ENCODE results near the gene BID.

BID gene

DNA sequence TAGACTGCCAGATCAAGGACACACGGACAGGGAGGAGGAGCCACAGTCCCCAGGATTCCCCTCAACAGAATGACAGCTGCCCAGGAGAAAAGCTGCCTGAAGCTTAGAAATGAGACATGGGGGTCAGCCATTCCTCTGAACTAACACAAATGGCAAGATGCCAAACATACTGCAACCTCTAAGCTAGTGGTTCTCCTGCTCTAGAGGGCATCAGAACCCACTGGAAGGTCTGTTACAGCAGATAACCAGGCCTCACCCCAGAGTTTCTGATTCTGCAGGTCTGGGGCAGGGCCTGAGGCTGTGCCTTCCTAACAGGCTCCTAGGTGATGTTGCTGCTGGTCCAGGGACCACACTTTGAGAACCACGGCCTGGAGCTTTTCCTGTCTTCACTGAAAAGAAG is 28.6 kb upstream of the BID start:
- no peak for DNase-seq

DNA sequence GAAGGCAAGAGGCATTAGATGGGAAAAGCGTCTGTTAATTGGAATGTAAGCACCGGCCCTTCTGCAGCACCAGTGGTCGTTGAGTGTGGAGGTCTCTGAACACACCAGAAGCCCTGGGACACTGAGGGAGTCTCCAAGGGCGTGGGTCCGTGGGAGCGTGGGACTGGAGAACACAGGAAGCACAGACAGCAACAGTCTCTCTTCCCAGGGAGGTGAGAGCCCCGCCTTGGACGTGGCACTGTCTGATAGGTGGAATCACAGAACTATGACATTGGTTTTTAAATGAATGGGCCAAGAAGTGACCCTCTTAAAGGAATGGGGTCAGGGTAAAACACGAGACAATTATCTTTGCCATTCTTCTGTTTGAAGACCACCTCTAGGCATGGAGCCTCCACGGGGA is 28.1 kb upstream of the BID start:
- no peak for DNase-seq

DNA sequence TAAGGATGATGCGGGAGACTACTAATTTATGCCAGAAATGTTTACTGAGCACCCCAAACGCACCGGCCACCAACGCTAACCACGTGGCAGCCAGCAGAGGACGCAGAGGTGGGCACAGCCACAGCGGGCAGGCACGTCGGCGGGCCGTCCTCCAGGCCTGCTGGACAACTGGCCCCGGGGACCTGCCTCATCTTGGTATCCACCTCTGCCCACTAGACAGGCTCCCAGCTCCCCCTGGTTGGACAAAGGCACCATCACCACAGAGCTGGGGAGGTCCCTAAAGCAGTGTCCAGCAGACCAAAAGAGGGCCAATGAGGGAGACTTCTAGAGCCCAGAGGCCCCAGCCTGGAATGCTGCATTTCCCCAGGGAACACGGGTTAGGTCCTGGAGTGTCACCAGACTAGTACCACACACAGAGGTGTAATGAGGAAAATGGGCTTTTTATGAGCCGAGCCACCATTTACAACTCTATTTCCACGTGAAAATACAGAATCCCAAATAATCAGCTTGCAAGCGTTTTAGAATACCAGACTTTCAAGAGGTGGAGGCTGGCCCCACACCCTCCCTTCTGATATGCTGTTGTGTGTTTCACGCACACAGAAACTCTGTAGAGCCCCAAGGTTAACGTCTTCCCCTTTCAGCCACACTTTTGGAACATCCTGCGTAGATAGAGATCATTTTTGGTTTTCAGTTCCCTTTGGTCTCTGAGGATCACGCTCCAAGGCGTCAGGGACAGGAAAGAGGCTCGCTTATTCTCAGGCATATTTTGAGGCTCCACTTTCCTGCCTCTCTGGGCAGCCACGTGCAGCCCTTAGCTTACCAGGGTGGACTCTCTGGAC is 23.7 kb upstream of the BID start:
- DNase-seq, result peak; percentile 57 to 70

DNA sequence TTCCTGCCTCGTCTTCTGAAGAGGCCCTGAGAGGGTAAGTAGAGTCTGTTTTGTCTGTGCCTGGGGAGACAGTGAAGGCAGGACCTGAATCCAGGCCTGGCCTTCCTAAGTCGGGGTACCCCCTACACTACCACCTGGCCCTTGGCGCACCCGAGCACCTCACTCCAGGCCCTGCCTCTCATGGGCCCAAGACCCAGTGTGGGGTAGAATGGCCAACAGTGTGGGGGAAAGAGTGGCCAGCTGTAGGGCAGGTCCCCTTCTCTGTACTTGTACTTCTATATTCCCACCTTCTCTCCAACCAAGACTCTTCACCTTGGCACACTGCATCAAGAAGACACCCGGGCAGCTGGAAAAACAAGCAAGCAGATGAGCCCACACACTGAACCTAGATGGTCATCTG is 22.4 kb upstream of the BID start:
- DNase-seq, result no peak

DNA sequence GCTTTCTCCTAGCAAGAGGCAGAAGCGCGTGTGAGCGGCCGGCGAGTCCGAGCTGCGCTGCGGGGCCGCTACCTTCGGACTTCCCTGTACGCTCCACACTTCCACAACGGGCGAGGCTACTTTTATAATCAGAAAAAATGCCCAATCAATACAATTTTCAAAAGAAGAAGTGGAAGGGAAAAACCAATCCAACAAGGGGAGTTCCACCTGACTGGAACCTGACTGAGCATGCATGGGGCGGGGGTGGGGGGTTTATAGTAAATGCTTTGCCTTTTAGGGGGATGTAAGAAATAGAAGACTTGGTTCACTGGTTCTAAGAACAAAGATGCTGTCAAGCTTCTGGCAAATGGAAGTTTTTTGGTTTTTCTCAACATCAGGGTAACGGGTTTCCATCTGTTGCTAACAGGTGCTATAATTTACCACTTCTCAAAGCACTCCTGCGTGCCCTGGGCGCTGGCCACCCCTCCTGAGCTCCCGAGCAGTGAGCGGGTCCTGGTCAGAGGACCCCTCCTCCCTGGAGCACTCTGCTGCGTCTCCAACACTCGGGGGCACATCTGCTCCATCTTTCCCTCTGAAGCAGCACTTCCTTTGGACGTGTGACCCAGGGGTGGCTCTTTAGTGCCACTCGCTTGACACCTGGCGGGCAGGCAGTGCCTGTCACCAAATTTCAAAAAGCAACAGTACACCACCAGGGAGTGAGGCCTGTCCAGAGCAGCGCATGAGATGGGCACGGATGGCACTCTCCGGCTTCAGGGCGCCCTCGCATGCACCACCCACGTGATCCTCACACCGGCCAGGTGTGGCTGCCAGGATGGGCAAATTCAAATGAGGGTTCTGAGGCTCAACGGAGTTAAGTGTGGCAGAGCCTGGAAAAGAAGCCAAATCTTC is 21.6 kb upstream of the BID start:
- no peak for DNase-seq

DNA sequence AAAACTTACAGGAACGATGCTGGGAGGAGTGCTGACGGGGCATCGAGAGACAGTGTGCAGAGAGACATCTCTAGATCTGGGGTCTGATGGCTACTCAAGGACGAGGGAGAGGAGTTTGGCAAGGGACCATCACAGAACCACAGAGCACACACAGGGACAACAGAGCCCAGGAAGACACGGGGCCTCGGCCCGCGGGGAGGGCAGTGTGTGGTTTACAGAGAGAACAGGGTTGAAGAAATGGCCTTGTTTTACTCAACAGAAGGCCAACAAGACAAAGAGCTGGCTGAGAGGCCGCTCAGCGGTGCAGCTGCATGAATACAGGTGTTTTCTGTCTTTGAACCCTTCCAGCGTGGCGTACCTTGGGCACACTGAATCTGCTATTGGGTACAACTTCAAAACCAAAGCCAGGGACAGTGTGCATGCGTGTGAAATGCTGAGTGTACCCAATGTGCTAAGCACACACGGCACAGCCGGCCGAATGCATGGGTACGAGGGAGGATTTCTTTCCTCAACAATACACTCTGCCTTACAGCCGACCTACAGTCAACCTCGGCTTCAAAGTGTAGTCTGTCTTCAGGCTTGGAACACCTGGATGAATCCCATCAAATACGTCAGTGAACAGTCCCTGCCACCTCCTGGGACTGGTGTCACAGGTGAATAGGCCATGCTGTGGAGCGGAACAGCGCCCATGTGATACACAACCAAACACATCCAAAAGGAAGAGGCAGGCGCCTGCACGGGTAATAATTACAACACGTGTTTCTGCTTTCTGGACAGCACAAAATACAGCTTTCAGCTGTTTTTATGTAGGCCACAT is 20.7 kb upstream of the BID start:
- DNase-seq, result no peak

DNA sequence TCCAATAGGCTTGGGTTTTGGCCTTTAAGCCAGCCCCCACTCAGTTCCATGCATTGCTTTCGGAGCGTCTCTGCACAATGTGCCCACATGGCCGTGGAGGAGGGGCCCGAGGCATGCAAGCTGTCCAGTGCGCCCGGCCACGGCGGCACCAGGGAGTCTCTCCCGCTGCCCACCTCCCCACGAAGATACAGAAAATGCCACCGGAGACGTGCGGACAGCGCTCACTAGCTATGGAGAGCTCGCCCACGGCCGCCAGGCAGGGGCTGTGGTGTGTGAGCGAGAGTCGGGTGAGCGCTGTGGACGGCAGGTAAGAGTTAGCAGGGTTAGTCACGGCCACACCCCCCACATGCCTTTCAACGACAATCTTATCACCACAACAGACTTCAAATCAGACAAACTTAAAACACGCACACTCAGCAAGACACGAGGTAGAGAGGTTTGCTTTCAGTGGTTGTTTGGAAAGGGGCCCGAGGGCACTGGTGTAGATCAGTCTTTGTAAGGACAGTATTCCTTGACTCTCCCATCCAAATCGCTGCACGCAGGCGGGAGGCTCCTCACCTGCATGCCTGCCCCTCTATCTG is 18.7 kb upstream of the BID start:
- DNase-seq, result no peak

DNA sequence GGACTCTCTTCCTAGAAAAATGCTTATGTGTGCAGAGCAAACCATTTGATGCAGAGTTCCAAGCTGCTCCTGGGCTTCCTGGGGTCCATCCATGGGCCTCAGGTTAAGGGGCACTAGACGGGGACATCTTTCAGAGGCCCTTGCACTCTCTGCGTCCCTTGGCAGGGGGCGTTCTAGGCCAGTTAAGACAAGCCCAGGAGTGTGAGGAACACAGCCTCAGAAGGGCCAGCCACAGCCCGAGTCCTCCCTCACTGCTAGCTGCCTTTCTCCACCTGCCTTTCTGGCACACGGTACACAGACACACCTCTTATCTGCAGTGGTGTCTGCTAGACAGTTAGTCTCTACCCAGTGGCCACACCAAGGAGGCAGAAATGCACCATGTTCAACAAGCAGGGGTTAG is 18.0 kb upstream of the BID start:
- DNase-seq, result no peak

DNA sequence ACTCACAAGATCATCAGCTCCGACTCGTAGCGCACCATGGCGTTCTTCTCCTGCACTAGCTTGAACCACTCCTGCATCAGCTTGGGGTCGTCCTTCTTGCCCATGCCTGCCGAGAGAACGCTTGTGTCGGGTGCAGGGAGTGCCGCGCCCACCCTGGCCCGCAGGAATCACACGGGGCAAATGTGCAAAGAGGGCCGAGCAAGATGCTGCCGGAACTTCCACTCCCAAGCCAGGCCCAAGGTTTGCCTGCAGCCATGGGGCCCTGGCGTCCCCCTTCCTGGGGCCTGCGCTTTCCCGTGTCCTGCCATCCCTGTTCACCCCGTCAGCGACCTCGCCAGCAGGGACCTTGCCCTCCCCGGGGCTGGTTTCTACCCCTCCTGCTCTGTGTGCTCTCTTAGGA is 16.9 kb upstream of the BID start:
- DNase-seq, result no peak

DNA sequence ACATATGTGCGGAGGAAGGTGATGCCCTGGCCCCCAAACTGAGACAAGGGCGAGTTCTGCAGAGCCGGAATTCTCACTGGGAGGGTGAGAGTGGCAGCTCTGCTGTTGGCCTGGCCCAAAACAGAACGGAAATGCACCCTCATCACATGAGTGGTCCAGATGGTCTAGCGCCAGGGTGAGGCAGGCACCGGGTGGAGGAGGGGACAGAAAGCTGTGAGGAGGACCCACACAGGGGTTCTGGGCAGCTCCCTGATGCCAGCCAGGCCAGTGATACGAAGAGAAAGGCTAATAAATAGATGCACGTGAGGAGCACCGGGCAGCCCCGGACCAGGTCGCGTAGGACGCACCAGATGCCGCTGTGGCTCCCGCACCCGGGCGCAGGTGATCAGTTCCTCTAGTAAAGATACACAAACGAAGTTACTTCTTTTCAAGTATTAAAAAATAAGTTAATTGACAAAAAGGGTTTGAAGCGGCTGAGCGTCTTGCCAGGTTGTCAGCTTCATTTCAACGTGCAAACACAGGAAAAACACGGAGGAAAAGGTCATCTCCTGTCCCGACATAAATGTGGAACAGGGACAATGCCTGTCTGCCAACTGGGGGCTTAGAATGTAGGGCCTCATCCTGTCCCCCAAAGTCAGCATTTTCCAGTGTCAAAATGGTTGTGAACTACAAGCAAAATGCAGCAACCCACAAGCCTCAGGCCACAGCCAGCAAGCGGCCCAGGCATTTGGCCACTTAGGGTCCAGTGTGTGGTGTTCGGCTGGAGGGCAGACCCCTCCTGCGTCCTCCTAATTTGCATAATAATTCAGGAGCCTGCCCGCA is 15.3 kb upstream of the BID start:
- no peak for DNase-seq

DNA sequence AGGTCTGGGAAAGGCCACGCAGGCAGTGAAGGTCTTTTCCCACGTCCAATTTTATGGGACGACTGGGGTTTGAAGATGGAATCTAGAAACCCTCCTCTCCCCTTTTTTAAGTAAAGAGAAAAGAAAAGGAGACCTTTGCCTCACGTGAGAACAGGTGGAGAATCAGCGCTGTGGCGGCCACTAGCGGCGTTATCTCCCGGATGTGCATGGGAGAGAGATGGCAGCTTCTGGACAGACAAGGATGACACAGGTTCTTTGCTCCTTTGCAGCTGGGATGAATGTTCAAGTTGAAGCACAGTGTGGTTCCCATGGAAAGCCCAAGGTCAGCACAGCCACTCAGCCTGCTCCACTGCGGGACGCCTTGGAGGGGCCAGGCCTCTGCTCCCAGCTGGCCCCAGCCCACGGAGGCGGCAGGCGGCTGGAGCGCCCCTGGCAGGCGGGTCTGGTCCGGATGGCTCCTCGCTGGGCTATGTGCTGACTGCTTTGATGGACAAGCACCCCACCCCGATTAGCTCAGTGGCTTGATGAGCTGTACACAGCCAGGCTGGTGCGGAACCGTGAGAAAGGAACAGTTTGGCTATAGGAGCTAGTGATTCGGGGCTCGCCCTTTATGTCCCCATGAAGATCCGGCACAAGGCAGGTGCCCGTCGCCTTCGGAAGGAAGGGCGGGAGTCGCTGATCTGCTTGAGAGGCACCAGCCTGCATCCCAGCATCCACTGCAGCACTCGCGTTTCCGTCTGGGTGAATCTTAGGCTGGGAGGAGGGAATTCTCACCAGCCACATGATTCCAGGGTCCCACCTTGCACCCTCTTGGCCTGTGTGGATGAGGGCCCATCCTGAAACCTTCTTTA is 14.5 kb upstream of the BID start:
- DNase-seq, result no peak

DNA sequence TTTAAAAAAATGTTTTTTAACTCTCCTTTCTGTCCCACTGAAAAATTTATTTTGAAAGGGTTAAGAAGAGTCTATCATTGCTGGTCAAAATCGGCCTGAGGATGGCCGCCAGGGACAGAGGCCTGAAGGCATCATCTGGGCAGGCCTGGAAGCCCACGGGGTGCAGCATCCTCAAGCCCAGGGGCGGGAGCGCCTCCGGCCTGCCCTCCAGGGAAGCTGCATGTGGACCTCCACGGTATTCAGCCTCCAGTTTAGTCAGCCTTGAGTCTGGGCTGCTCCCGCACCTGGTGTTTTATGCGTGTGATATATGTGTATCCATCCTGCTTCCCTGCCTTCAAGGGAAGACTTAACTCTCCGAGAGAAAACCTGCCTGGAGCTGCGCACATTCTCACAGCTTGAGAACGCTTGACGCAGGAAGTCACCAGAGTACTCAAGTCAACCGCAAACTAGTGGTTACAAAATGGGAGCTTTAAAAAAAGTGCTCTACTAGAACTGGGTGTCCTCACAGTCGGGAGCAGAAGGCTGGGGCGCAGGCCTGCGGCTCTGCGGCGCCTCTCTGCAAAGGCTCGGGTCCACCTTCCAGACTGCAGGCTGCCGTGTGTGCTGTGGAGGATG is 13.6 kb upstream of the BID start:
- DNase-seq, result no peak

DNA sequence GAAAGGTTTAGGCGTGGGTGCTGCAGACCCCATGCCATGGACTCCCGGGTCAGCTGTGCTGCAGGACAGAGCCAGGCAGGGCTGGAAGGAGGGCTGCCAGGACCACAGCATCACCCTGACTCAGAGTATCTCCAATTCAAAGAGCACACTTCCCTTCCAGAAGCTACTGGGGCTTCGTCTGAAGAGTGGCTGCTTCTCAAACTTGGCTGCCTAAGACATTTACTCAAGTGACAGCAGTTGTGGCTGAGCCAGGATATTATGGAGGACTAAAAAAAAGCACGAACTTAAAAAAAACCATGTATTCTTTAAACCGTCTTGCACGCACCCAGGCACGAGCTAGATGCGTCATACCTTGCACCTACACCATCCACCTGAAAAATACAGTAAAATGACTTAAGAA is 13.0 kb upstream of the BID start:
- DNase-seq, result no peak

DNA sequence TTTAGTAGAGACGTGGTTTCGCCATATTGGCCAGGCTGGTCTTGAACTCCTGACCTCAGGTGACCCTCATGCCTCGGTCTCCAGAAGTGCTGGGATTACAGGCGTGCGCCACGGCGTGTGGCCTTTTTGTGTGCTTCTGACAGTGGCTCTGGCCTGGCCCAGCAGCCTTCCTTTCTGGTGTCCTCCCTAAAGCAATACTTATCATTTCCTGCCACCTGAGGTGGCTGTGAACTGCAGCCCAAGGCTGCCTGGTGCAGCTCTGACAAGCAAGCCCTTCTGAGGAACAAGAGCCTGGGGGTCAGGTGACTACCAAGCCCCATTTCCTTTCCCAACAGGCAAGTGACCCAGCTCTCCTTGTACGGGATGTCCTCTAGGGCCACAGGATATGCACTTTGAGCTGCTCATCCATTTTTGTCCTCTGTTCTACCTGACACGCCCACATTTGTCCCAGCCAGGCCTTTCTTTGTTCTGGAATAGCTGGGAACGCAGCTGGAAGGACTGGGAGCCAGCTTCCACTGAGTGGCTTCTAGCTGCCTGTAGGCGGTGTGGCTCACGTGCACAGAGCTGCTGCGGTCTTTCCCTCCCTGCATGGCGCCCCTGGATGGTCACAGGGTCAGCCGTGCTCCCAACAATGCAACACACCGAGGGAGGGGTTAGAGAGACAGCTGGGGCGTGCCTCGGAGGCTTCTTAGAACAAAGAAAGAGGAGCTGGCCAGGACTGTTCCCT is 12.3 kb upstream of the BID start:
- DNase-seq, result no peak

DNA sequence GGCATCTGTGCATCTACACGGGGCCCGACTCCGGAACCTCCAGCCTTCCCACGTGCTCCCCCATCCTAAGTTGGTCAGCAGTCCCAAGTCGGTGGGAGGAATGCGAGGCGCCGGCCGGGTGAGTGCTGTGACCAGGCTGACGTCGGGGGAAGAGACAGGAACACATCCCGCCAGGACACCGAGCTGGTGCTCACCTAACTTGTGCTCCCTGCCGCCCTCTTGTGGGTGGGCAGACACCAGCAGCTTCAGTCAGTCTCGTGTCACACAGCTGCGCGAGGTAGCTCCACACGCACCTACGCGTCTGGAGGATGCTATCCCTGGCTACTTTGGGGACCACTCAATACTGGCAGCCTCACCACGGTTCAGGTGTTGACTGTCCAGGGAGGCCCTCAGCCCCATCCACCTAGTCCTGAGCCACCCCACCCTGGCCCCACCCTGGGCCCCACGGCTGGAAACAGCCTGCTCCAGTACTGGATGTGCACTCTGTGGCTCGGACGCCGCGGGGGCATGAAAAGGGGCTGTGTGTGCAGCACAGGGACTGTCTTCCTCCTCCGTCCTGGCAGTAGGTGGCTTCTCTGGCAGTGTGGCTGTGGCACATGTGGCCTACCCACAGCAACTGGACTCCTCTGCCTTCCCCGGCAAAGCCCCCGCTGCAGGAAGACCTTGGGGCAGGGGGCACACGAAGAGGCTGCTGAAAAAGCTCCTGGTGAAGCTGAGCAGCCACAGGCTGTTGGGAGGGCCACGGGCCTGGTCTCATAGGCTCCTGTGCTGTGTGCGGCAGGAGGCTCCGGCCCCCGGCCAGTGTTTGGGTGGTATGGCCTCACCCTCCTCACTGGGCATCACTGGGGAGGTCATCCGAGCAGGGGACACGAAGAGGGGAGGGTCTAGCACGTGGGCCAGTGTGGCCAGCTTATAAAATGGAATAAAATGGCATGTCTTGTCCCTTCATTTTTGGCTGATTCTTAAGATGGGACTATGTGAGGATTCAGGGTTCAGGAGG is 11.2 kb upstream of the BID start:
- peak; percentile 72 to 80 for DNase-seq

DNA sequence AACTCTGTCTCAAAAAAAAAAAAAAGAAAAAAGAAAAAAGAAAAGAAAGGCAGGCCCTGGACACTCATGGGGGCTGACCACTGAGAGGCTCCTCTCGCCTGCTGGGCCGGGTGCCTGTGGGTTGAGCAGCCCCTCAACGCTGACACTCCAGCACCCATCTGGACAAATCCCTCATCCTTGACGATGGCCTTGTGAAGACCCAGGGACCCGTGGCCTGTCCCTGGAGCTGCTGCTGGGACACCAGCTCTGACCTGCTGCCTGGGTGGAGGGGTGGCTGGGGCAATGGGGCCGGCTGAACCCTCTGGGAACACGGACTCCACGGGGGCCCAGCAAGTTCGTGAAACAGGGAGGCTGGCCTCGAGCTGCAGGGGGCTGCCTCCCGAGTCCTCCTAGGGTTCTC is 10.5 kb upstream of the BID start:
- DNase-seq, result no peak

DNA sequence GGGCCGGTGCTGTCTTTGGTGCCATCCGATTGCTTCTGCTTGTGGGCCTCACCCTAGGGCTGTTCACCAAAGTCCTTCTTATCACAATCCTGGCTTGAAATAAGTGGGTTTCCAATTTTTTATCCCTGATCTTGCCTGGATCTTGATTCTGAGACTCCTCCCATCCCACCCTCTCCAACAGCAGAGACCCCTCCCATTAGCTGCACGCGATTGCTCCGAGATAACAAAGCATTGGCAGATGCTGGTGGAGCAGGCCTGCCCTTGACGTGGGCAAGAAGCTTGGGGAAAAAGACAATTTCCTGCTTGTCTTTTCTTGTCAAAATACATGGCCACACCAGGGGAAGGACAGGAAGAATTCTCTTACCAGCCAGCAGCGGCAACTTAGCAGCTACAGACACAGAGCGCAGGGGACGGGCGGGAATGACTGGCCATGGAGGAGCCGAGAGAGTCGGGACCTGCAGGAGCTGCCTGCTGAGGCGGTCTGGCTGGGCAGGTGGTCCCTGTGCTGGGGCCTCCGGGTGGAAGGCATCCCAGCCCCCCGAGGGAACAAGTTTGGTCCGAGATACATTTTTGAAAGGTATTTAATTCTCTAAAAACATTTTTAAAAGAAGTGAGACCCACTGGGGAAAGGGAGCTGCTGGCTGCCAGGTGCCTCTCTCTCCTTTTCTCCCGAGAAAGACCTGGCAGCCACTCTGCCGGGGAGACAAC is 9.7 kb upstream of the BID start:
- DNase-seq, result no peak

DNA sequence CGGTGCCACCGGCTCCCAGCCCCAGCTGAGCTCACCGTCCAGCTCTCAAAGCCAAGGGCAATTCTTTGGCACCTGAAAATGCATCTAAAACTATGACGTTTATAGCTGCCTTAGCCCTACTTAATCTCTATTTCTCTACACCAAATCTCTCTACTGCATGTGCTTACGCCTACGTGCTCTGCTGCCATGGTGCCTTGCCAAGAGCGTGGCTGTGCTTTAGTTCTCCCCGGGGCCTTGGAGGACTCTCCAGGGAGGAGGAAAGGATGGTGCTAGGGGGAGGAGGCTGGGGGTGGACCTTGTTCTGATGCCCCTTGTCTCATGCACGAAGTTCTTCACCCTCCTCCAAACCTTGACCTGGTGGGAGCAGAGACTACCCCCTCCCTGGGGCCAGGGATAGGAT is 9.0 kb upstream of the BID start:
- no peak for DNase-seq

Measured in Kasumi-1 (cell line).